Neural progenitor cell (in vitro differentiated cells): Measurements from ENCODE around the gene PTGER2. TPM values are rescaled to one million over a fixed set of nuclear protein-coding genes. Genes with fewer than 3 reads are reported as not detected.

Source experiments
- DNase-seq: peaks from one replicate; pipeline ENCODE4 v3.0.0-alpha.2; 2016; ENCODE audit warnings: low spot score
- H2AFZ ChIP-seq: fragments of 200-600 bp; sonication (generic); replicated peaks from 2 replicates; pipeline ENCODE4 v1.6.1; 2016; ENCODE audit warnings: antibody characterized with exemption
- H3F3A ChIP-seq: fragments of 200-600 bp; sonication (generic); 2 replicates; pipeline ENCODE4 v1.6.1; 2016; ENCODE audit warnings: antibody characterized with exemption, low read depth
- H3K27ac ChIP-seq: fragments of 200-600 bp; sonication (generic); 2 replicates; pipeline ENCODE4 v1.5.1; 2016; ENCODE audit warnings: mild to moderate bottlenecking
- H3K27me3 ChIP-seq: fragments of 200-600 bp; sonication (generic); 2 replicates; pipeline ENCODE4 v1.6.1; 2016; ENCODE audit warnings: mild to moderate bottlenecking, moderate library complexity
- H3K36me3 ChIP-seq: fragments of 200-600 bp; sonication (generic); 2 replicates; pipeline ENCODE4 v1.5.1; 2016
- H3K4me1 ChIP-seq: fragments of 200-600 bp; sonication (generic); 2 replicates; pipeline ENCODE4 v1.6.1; 2016; ENCODE audit warnings: mixed run types
- H3K4me2 ChIP-seq: fragments of 200-600 bp; sonication (generic); 2 replicates; pipeline ENCODE4 v1.6.1; 2016
- H3K4me3 ChIP-seq: fragments of 200-600 bp; sonication (generic); 2 replicates; pipeline ENCODE4 v1.5.1; 2016
- H3K79me2 ChIP-seq: fragments of 200-600 bp; sonication (generic); 2 replicates; pipeline ENCODE4 v1.6.1; 2016; ENCODE audit warnings: low read depth
- H3K9ac ChIP-seq: fragments of 200-600 bp; sonication (generic); 2 replicates; pipeline ENCODE4 v1.6.1; 2016
- H3K9me3 ChIP-seq: fragments of 200-600 bp; sonication (generic); 2 replicates; pipeline ENCODE4 v1.5.1; 2016; ENCODE audit warnings: low read depth
- H4K20me1 ChIP-seq: fragments of 200-600 bp; sonication (generic); 2 replicates; pipeline ENCODE4 v1.6.1; 2016; ENCODE audit warnings: low read depth
- H3K27ac Mint-ChIP-seq: 3 replicates; pipeline ENCODE4 v1.8.0; 2021; ENCODE audit warnings: mixed read lengths
- H3K27me3 Mint-ChIP-seq: 2 replicates; pipeline ENCODE4 v1.8.0; 2022; ENCODE audit warnings: low read depth, mild to moderate bottlenecking, inconsistent platforms, moderate library complexity, mixed read lengths; ENCODE audit not compliant: insufficient read depth
- H3K36me3 Mint-ChIP-seq: 3 replicates; pipeline ENCODE4 v1.8.0; 2021; ENCODE audit warnings: mixed read lengths
- H3K4me1 Mint-ChIP-seq: 3 replicates; pipeline ENCODE4 v1.8.0; 2021; ENCODE audit warnings: mixed read lengths
- H3K4me3 Mint-ChIP-seq: 3 replicates; pipeline ENCODE4 v1.8.0; 2021; ENCODE audit warnings: mild to moderate bottlenecking, moderate library complexity, mixed read lengths
- H3K9me3 Mint-ChIP-seq: 3 replicates; pipeline ENCODE4 v1.8.0; 2020; ENCODE audit warnings: mixed read lengths
- EZH2 ChIP-seq: fragments of 200-600 bp; sonication (generic); IDR thresholded peaks from 2 replicates; pipeline ENCODE4 v1.6.1; 2017; ENCODE audit warnings: antibody characterized with exemption, mild to moderate bottlenecking, moderate library complexity
- EZH2phosphoT487 ChIP-seq: fragments of 200-600 bp; sonication (generic); IDR thresholded peaks from 2 replicates; pipeline ENCODE4 v1.6.1; 2017; ENCODE audit warnings: antibody characterized with exemption
- total RNA-seq: library from RNA; depleted of rRNA; stranded (reverse); fragments of >200 nt; gene quantifications from 2 replicates; pipeline ENCODE4 v1.2.3, GENCODE V29; 2015; ENCODE audit warnings: low replicate concordance
- TF ChIP-seq, protein P1 (sequence below): fragments of 200-600 bp; sonication (generic); IDR thresholded peaks from 2 replicates; pipeline ENCODE4 v1.5.1; 2017; ENCODE audit warnings: antibody characterized with exemption, mild to moderate bottlenecking

PTGER2 gene
- total RNA-seq, 1 donor from 2014 or later = not detected

DNA sequence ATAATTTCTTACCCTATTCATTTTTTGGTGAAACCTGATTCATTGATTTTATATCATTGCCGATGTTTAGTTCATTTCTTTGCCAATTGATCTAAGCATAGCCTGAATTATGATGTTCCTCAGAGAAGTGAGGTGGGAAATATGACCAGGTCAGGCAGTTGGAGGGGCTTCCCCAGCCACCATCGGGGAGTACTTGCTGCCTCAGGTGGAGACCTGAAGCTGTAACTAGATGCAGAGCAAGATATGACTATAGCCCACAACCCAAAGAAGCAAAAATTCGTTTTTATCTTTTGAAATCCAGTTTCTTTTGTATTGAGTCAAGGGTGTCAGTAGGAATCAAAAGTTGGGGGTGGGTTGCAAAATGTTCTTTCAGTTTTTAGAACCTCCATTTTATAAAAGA is 38.7 kb upstream of the PTGER2 start:
- TF ChIP-seq EZH2phosphoT487 (no peak), EZH2 (no peak)
- TF ChIP-seq, protein P1, sequence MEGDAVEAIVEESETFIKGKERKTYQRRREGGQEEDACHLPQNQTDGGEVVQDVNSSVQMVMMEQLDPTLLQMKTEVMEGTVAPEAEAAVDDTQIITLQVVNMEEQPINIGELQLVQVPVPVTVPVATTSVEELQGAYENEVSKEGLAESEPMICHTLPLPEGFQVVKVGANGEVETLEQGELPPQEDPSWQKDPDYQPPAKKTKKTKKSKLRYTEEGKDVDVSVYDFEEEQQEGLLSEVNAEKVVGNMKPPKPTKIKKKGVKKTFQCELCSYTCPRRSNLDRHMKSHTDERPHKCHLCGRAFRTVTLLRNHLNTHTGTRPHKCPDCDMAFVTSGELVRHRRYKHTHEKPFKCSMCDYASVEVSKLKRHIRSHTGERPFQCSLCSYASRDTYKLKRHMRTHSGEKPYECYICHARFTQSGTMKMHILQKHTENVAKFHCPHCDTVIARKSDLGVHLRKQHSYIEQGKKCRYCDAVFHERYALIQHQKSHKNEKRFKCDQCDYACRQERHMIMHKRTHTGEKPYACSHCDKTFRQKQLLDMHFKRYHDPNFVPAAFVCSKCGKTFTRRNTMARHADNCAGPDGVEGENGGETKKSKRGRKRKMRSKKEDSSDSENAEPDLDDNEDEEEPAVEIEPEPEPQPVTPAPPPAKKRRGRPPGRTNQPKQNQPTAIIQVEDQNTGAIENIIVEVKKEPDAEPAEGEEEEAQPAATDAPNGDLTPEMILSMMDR = no peak
- no peaks in the 10 kb centered on the region for H3K9me3 Mint-ChIP-seq
- Histone ChIP-seq H3K4me2 (no peak overlapping the region), H3F3A (no peaks in the 10 kb centered on the region), H3K79me2 (no peaks in the 10 kb centered on the region), H3K9ac (no peak overlapping the region), H3K4me3 (no peak overlapping the region), H3K4me1 (no peaks in the 10 kb centered on the region), H2AFZ (no peak overlapping the region), H3K36me3 (no peaks in the 10 kb centered on the region), H3K27me3 (peaks cover 9% of the 10 kb centered on the region), H3K27ac (no peak overlapping the region), H3K9me3 (no peaks in the 10 kb centered on the region), H4K20me1 (no peaks in the 10 kb centered on the region)
- DNase-seq = no peak
- H3K36me3 Mint-ChIP-seq = no peaks in the 10 kb centered on the region
- H3K4me3 Mint-ChIP-seq = no peak overlapping the region
- no peaks in the 10 kb centered on the region for H3K4me1 Mint-ChIP-seq
- no peak overlapping the region for H3K27ac Mint-ChIP-seq
- H3K27me3 Mint-ChIP-seq = peaks cover 4% of the 10 kb centered on the region

DNA sequence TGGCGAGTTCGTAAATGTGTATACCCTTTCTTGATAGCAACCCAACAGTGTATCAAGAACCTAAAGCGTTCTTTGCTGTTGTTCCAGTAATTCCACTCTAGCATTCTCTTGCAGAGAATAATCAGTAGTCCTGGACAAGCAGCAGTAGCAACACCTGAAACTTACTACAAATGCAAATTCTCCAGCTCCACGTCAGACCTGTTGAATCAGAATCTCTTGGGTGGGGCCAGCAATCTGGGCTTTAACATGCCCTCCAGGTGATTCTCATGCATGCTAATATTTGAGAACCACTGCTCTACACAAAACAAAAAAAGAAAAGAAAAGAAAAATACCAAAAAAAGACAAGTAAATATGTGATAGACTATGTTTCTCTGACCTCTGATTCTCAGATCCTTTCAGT is 36.6 kb upstream of the PTGER2 start:
- H3K9me3 Mint-ChIP-seq = no peaks in the 10 kb centered on the region
- Histone ChIP-seq H4K20me1 (no peaks in the 10 kb centered on the region), H3K4me2 (no peak overlapping the region), H3K4me1 (no peaks in the 10 kb centered on the region), H3K4me3 (no peak overlapping the region), H3K27me3 (no peaks in the 10 kb centered on the region), H3F3A (no peaks in the 10 kb centered on the region), H3K27ac (no peak overlapping the region), H3K36me3 (no peaks in the 10 kb centered on the region), H3K9ac (no peak overlapping the region), H3K79me2 (no peaks in the 10 kb centered on the region), H3K9me3 (no peaks in the 10 kb centered on the region), H2AFZ (no peak overlapping the region)
- TF ChIP-seq EZH2phosphoT487 = no peak
- TF ChIP-seq EZH2 = no peak
- TF ChIP-seq, protein P1 = no peak
- H3K36me3 Mint-ChIP-seq = no peaks in the 10 kb centered on the region
- no peaks in the 10 kb centered on the region for H3K4me1 Mint-ChIP-seq
- no peak overlapping the region for H3K4me3 Mint-ChIP-seq
- H3K27me3 Mint-ChIP-seq = peaks cover 3% of the 10 kb centered on the region
- DNase-seq = no peak
- no peak overlapping the region for H3K27ac Mint-ChIP-seq

DNA sequence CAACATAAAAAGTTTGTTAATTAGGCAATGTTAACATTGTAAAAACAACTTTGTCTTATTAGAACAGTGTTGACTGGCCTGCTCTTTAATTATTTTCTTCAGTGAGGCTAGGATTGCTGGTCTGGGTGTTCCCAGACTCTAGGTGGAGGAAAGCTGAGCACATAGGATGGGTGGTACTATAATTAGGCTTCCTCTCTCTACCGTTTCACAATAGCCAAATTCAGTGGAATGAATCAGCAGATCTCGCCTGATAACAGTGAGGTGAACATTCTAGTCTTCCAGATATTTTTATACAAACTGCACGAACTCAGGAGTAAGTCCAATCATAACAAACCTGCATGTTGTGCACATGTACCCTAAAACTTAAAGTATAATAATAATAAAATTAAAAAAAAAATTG is 34.7 kb upstream of the PTGER2 start:
- H3K4me3 Mint-ChIP-seq = no peak overlapping the region
- H3K4me1 Mint-ChIP-seq = no peaks in the 10 kb centered on the region
- TF ChIP-seq, protein P1 = no peak
- TF ChIP-seq EZH2 (no peak), EZH2phosphoT487 (no peak)

More for the DNA sequence above, 34.7 kb upstream of the PTGER2 start:
- Mint-ChIP-seq H3K27ac (no peak overlapping the region), H3K27me3 (peaks cover 2% of the 10 kb centered on the region), H3K9me3 (no peaks in the 10 kb centered on the region), H3K36me3 (no peaks in the 10 kb centered on the region)
- Histone ChIP-seq H3F3A (no peaks in the 10 kb centered on the region), H3K4me2 (no peak overlapping the region), H4K20me1 (no peaks in the 10 kb centered on the region), H3K4me3 (no peak overlapping the region), H3K9me3 (no peaks in the 10 kb centered on the region), H3K36me3 (no peaks in the 10 kb centered on the region), H3K27me3 (no peaks in the 10 kb centered on the region), H3K4me1 (no peaks in the 10 kb centered on the region), H3K9ac (no peak overlapping the region), H3K79me2 (no peaks in the 10 kb centered on the region), H2AFZ (no peak overlapping the region), H3K27ac (no peak overlapping the region)
- no peak for DNase-seq
